HCT116 (cell line): Measurements from ENCODE around the gene R3HCC1L. TPM values are rescaled to one million over a fixed set of nuclear protein-coding genes. Genes with fewer than 3 reads are reported as not detected.

Experiments used
- ATAC-seq: fragments of 200-7000 bp; cut with Tn5 transposase; 2 replicates; pipeline ENCODE4 v1.9.1; 2020; ENCODE audit warnings: mild to moderate bottlenecking, moderate library complexity
- BruUV-seq: library from RNA; stranded (reverse); fragments of 400-500 nt; replicated peaks from 2 replicates; lab custom pipeline; 2021; lab: Mats Ljungman, UMichigan
- CTCF ChIA-PET: fragments of 300-600 bp; sonication (Branson Sonifier 250); formaldehyde crosslinking; loops from one replicate; lab custom pipeline; 2021; ENCODE audit warnings: antibody characterized with exemption; lab: Charles Lee
- POLR2A ChIA-PET: fragments of 300-600, 350-600 bp; sonication (Branson Sonifier 250); formaldehyde crosslinking; loops from one replicate; lab custom pipeline; 2021; ENCODE audit warnings: antibody characterized with exemption; lab: Charles Lee
- RAD21 ChIA-PET, 2 experiments: fragments of 300-600 bp; sonication (Branson Sonifier 250); formaldehyde crosslinking; loops; one replicate each; lab custom pipeline; 2023; ENCODE audit warnings: low total read pairs in 2 of 2; ENCODE audit not compliant: uncharacterized antibody in 2 of 2, unreplicated experiment in 2 of 2, low non-redundant PET in 1 of 2; lab: Charles Lee
- DNase-seq: peaks from one replicate; pipeline ENCODE4 v3.0.0-alpha.2; 2010; ENCODE audit warnings: low read depth, low spot score
- H2AFZ ChIP-seq: fragments of 200-600 bp; shearing (Covaris generic), sonication (generic); 2 replicates; pipeline ENCODE4 v1.6.1; 2017; ENCODE audit warnings: low read depth, mixed run types, mixed read lengths, antibody characterized with exemption, low read length; ENCODE audit not compliant: poor library complexity, severe bottlenecking
- H3K27ac ChIP-seq: 2 replicates; pipeline ENCODE4 v1.5.1; 2012; ENCODE audit warnings: low read depth, low read length
- H3K27me3 ChIP-seq: fragments of 200-600 bp; sonication (generic); 2 replicates; pipeline ENCODE4 v1.6.1; 2016; ENCODE audit warnings: mixed run types, low read length, mixed read lengths; ENCODE audit not compliant: insufficient read depth
- H3K36me3 ChIP-seq, 2 experiments: fragments of 200-500 bp in 1 of 2; fragments of 200-600 bp in 1 of 2; sonication (Bioruptor generic) in 1 of 2; sonication (generic) in 1 of 2; 2 replicates each; pipeline versions ENCODE4 v1.5.1 to v1.6.1; 2014 to 2016; ENCODE audit warnings: low read length in 2 of 2, inconsistent platforms in 1 of 2, mixed read lengths in 1 of 2, mixed run types in 1 of 2; ENCODE audit not compliant: insufficient read depth in 2 of 2, control insufficient read depth in 1 of 2
- H3K4me1 ChIP-seq, 2 experiments: fragments of 200-600 bp in 1 of 2; sonication (generic) in 1 of 2; 2 replicates each; pipeline versions ENCODE4 v1.5.1 to v1.6.1; 2012 to 2017; ENCODE audit warnings: low read length in 2 of 2, inconsistent platforms in 1 of 2, mild to moderate bottlenecking in 1 of 2, mixed read lengths in 1 of 2, mixed run types in 1 of 2, moderate library complexity in 1 of 2; ENCODE audit not compliant: insufficient read depth in 2 of 2, control insufficient read depth in 1 of 2
- H3K4me2 ChIP-seq: fragments of 200-600 bp; sonication (generic); 2 replicates; pipeline ENCODE4 v1.6.1; 2017; ENCODE audit warnings: mixed run types, low read length, mixed read lengths
- H3K4me3 ChIP-seq, 2 experiments: fragments of 200-600 bp in 1 of 2; sonication (generic) in 1 of 2; replicated peaks in 1 of 2; 2 replicates each; pipeline ENCODE4 v1.5.1; 2011 to 2016; ENCODE audit warnings: low read length in 2 of 2, control low read depth in 1 of 2, low read depth in 1 of 2, mild to moderate bottlenecking in 1 of 2, mixed read lengths in 1 of 2, mixed run types in 1 of 2
- H3K79me2 ChIP-seq: fragments of 200-600 bp; sonication (generic); 2 replicates; pipeline ENCODE4 v1.6.1; 2017; ENCODE audit warnings: mild to moderate bottlenecking, mixed run types, low read length, moderate library complexity, mixed read lengths; ENCODE audit not compliant: insufficient read depth
- H3K9ac ChIP-seq: fragments of 200-600 bp; sonication (generic); 2 replicates; pipeline ENCODE4 v1.6.1; 2016; ENCODE audit warnings: low read length, mixed read lengths
- H3K9me2 ChIP-seq: fragments of 200-600 bp; sonication (generic), shearing (Covaris generic); 2 replicates; pipeline ENCODE4 v1.6.1; 2017; ENCODE audit warnings: mixed run types, mild to moderate bottlenecking, moderate library complexity; ENCODE audit not compliant: insufficient read depth
- H3K9me3 ChIP-seq, 2 experiments: fragments of 200-500 bp in 1 of 2; fragments of 200-600 bp in 1 of 2; sonication (Bioruptor generic) in 1 of 2; sonication (generic) in 1 of 2; 2 replicates each; pipeline ENCODE4 v1.6.1; 2014 to 2017; ENCODE audit warnings: low read length in 2 of 2, mixed read lengths in 2 of 2, inconsistent platforms in 1 of 2, low read depth in 1 of 2, mild to moderate bottlenecking in 1 of 2, mixed run types in 1 of 2, moderate library complexity in 1 of 2; ENCODE audit not compliant: control insufficient read depth in 1 of 2, insufficient read depth in 1 of 2
- H4K20me1 ChIP-seq: fragments of 200-600 bp; sonication (generic), shearing (Covaris generic); 2 replicates; pipeline ENCODE4 v1.6.1; 2017; ENCODE audit warnings: mixed run types, mild to moderate bottlenecking, moderate library complexity; ENCODE audit not compliant: insufficient read depth
- EGR1 ChIP-seq: IDR thresholded peaks from 2 replicates; pipeline ENCODE4 v1.6.1; 2012; ENCODE audit warnings: low read depth
- POLR2AphosphoS5 ChIP-seq: IDR thresholded peaks from 2 replicates; pipeline ENCODE4 v1.6.1; 2011; ENCODE audit warnings: mild to moderate bottlenecking, low read depth, low read length, moderate library complexity
- RAD21 ChIP-seq: IDR thresholded peaks from 2 replicates; pipeline ENCODE4 v1.6.1; 2012; ENCODE audit warnings: low read depth, mild to moderate bottlenecking
- ZFX ChIP-seq: fragments of 450-650 bp; IDR thresholded peaks from 2 replicates; pipeline ENCODE4 v1.6.1; 2017
- intact Hi-C: fragments of 100-400 bp; cut with micrococcal nuclease; formaldehyde crosslinking; loops from 2 replicates; pipeline ENCODE4 v1.10.0; 2022
- total RNA-seq: library from RNA; stranded (reverse); gene quantifications from one replicate; pipeline ENCODE4 v1.2.1, GENCODE V29; 2021; ENCODE audit not compliant: unreplicated experiment
- TF ChIP-seq, protein P1 (sequence below): IDR thresholded peaks from 2 replicates; pipeline ENCODE4 v1.6.1; 2011; ENCODE audit warnings: mild to moderate bottlenecking, low read length, moderate library complexity; ENCODE audit not compliant: insufficient replicate concordance; ENCODE audit errors: extremely low read depth

The R3HCC1L gene
- total RNA-seq, 1 experiment from 2014 or later: 9.3 TPM

DNA sequence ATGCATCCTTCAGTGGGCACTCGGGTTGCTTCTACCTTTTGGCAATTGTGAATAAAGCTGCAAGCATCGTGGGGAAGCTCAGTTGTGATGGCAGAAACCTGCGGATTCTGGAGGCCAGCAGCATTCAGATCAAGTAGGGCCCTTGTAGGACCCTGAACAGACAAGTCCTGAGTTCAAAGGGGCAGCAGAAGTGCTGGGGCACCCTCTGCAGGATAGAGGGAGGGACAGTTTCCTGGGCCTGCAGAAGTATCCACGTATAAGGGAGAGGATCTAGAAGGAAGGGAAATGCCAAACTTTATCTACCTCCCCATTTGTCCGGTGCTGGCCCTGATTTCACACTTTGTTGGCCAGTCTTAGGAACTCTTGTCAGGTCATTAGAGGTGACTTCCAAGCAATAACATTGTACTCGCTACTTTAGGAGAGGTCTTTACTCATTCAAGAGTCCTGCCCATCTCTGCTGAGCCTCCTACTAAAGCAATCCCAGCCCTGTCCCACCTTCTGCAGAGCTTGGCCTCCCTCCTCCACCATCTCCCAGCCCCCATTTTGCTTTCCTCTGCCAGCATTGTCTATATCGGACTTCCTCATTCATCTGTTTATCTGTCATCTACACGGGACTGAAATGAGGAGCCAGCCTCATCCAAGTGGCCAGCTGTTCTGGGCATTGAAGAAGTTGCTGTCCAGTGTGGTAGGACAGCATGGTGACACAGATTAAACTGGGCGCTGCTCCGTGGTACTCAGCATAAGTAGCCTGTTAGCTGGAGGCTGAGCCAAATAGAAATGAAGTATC lies 26.6 kb upstream of the R3HCC1L start:
- ChIA-PET POLR2A (no interaction called here), CTCF (no interaction called here), RAD21 (no interaction called here)
- Histone ChIP-seq H3K4me1 (no peaks in the 10 kb centered on the region), H2AFZ (no peak overlapping the region), H3K9me2 (no peaks in the 10 kb centered on the region), H4K20me1 (no peaks in the 10 kb centered on the region), H3K9me3 (no peaks in the 10 kb centered on the region), H3K79me2 (no peaks in the 10 kb centered on the region), H3K4me3 (no peak overlapping the region), H3K27me3 (peaks cover 86% of the 10 kb centered on the region), H3K27ac (no peak overlapping the region), H3K36me3 (no peaks in the 10 kb centered on the region), H3K4me2 (no peak overlapping the region), H3K9ac (no peak overlapping the region)
- TF ChIP-seq ZFX (no peak), RAD21 (peak; percentile 20; the same call in 1 of the 2 replicates)
- ATAC-seq: no peak
- DNase-seq: no peak
- no TSS peak for BruUV-seq
- intact Hi-C loops: no loop called here

- Histone ChIP-seq H4K20me1 (no peaks in the 10 kb centered on the region), H3K4me1 (no peaks in the 10 kb centered on the region), H3K9me3 (no peaks in the 10 kb centered on the region), H2AFZ (no peak overlapping the region), H3K4me3 (no peak overlapping the region), H3K79me2 (no peaks in the 10 kb centered on the region), H3K27ac (no peak overlapping the region), H3K9me2 (no peaks in the 10 kb centered on the region), H3K9ac (no peak overlapping the region), H3K4me2 (no peak overlapping the region), H3K36me3 (no peaks in the 10 kb centered on the region), H3K27me3 (peaks cover 97% of the 10 kb centered on the region)
- no peak for ATAC-seq
- DNase-seq: no peak
- no TSS peak for BruUV-seq
- no peak for TF ChIP-seq EGR1
- no peak for TF ChIP-seq POLR2AphosphoS5
- TF ChIP-seq, protein P1, sequence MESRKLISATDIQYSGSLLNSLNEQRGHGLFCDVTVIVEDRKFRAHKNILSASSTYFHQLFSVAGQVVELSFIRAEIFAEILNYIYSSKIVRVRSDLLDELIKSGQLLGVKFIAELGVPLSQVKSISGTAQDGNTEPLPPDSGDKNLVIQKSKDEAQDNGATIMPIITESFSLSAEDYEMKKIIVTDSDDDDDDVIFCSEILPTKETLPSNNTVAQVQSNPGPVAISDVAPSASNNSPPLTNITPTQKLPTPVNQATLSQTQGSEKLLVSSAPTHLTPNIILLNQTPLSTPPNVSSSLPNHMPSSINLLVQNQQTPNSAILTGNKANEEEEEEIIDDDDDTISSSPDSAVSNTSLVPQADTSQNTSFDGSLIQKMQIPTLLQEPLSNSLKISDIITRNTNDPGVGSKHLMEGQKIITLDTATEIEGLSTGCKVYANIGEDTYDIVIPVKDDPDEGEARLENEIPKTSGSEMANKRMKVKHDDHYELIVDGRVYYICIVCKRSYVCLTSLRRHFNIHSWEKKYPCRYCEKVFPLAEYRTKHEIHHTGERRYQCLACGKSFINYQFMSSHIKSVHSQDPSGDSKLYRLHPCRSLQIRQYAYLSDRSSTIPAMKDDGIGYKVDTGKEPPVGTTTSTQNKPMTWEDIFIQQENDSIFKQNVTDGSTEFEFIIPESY: no peak
- RAD21 ChIA-PET: no interaction called here
- CTCF ChIA-PET: no interaction called here
- intact Hi-C loops: no loop called here
- POLR2A ChIA-PET: no interaction called here
Observed at GRCh38 chr10:98110356-98110755, 24.1 kb upstream of the R3HCC1L start.
